Measurements from ENCODE around the gene SURF4. TPM values are rescaled to one million over a fixed set of nuclear protein-coding genes. Genes with fewer than 3 reads are reported as not detected.

Gene SURF4
- 10 to 100 TPM; 90.7 to 94.6 TPM for total RNA-seq
- polyA plus RNA-seq (2013, experiment 1 of 2), result 79.1 TPM
- 81.0 TPM for polyA plus RNA-seq (2013, experiment 2 of 2)
- 113 to 614 (median 210) reads per million in 172 experiments for total RNA-seq

- ChIA-PET CTCF (interaction anchor here (0.6 to 2.5 kb wide), 2 partner anchors 14 to 20 kb away, joined by 3 to 7 read pairs; partner anchors contain the start of genes SURF1 and SURF2), POLR2A (interaction anchor here (0.9 to 8.7 kb wide), 7 partner anchors 11 to 84 kb away, joined by 3 to 109 read pairs (median 16); partner anchors contain the start of genes CACFD1, MED22, REXO4 and RPL7A)
- peak within 1 kb of the TSS; percentile 73 for H3K4me3 ChIP-seq (ENCODE audit: low read length)
- Mint-ChIP-seq H3K4me1 (ENCODE audit: low read depth) (peaks cover 40% of the 10 kb centered on the region), H3K27me3 (no peaks in the 10 kb centered on the region), H3K27ac (peak within 1 kb of the TSS; percentile 98), H3K9me3 (no peaks in the 10 kb centered on the region), H3K36me3 (ENCODE audit: low read depth) (peaks cover 19% of the 10 kb centered on the region), H3K4me3 (peak within 1 kb of the TSS; percentile 96)
- H3K27me3 ChIP-seq (ENCODE audit: control insufficient read depth in 1 of 2, insufficient read depth in 2 of 2, low read length in 2 of 2), result no peaks in the 10 kb centered on the region
- H3K36me3 ChIP-seq (ENCODE audit: insufficient read depth, low read length), result peaks cover 12% of the 10 kb centered on the region
- intact Hi-C loops (cut with DNase I, micrococcal nuclease), result loop anchor here in 1 of 2 experiments (1.0 to 5.0 kb wide), 4 partner anchors 20 to 86 kb away; partner anchors contain the start of genes REXO4, SURF1, SURF2 and SURF6
- ATAC-seq (ENCODE audit: poor library complexity) (peak; percentile 74), DNase-seq (peak; percentile 84 to 97 (median 94))
- peaks cover 53% of the 10 kb centered on the region for H3K4me1 ChIP-seq (ENCODE audit: insufficient read depth, low read length)
- H3K27ac ChIP-seq (ENCODE audit: low read depth in 1 of 2, low read length in 2 of 2), result peak within 1 kb of the TSS; percentile 81 to 84
- no peaks in the 10 kb centered on the region for H3K9me3 ChIP-seq (ENCODE audit: control insufficient read depth in 1 of 2, insufficient read depth in 1 of 2, low read length in 2 of 2)
- no peak for TF ChIP-seq CTCF (IDR thresholded peaks at IDR 0.05)
These were observed at the start of gene SURF4, which contains the start of gene STKLD1 for GRCh38 chr9:133375724-133376654. SURF4 (minus strand) TSS chr9:133376060; CDS start chr9:133375969, 91 bp downstream. STKLD1 (plus strand) TSS chr9:133376366; CDS start chr9:133376474, 108 bp downstream.

GRCh38 chr9:133425049-133425632, 49.3 kb upstream of the SURF4 start:
- H3K4me3 ChIP-seq (ENCODE audit: low read length), result no peak overlapping the region
- H3K9me3 Mint-ChIP-seq, result no peaks in the 10 kb centered on the region
- ATAC-seq (ENCODE audit: poor library complexity) (no peak), DNase-seq (no peak)
- no peaks in the 10 kb centered on the region for H3K36me3 Mint-ChIP-seq (ENCODE audit: low read depth)
- peaks cover 29% of the 10 kb centered on the region for H3K27me3 Mint-ChIP-seq
- intact Hi-C loops (cut with DNase I, micrococcal nuclease), result no loop called here
- H3K27ac Mint-ChIP-seq, result no peak overlapping the region
- no peak overlapping the region for H3K27ac ChIP-seq (ENCODE audit: low read depth in 1 of 2, low read length in 2 of 2)
- no peak overlapping the region for H3K4me3 Mint-ChIP-seq
- H3K36me3 ChIP-seq (ENCODE audit: insufficient read depth, low read length), result no peaks in the 10 kb centered on the region
- ChIA-PET CTCF (interaction anchor here (0.6 kb wide), 1 partner anchor 12 kb away, joined by 4 read pairs; no protein-coding TSS in a partner anchor), POLR2A (no interaction called here)
- H3K27me3 ChIP-seq (ENCODE audit: control insufficient read depth in 1 of 2, insufficient read depth in 2 of 2, low read length in 2 of 2), result peaks cover 22 to 27% of the 10 kb centered on the region in 2 experiments
- no peak for TF ChIP-seq CTCF (IDR thresholded peaks at IDR 0.05)
- H3K4me1 ChIP-seq (ENCODE audit: insufficient read depth, low read length), result peaks cover 5% of the 10 kb centered on the region
- H3K4me1 Mint-ChIP-seq (ENCODE audit: low read depth), result peaks cover 12% of the 10 kb centered on the region
- peaks cover 0 to 15% of the 10 kb centered on the region in 2 experiments for H3K9me3 ChIP-seq (ENCODE audit: control insufficient read depth in 1 of 2, insufficient read depth in 1 of 2, low read length in 2 of 2)

- H3K27ac ChIP-seq (ENCODE audit: low read depth in 1 of 2, low read length in 2 of 2), result no peak overlapping the region
- peaks cover 12% of the 10 kb centered on the region for H3K4me1 Mint-ChIP-seq (ENCODE audit: low read depth)
These were observed 48.3 kb upstream of the SURF4 start for GRCh38 chr9:133424187-133424586.

More at GRCh38 chr9:133424187-133424586, 48.3 kb upstream of the SURF4 start:
- Mint-ChIP-seq H3K9me3 (no peaks in the 10 kb centered on the region), H3K4me3 (no peak overlapping the region), H3K27ac (no peak overlapping the region), H3K36me3 (ENCODE audit: low read depth) (no peaks in the 10 kb centered on the region), H3K27me3 (peaks cover 27% of the 10 kb centered on the region)
- H3K36me3 ChIP-seq (ENCODE audit: insufficient read depth, low read length), result no peaks in the 10 kb centered on the region
- intact Hi-C loops (cut with DNase I, micrococcal nuclease), result no loop called here
- ChIA-PET POLR2A (no interaction called here), CTCF (no interaction called here)
- H3K4me1 ChIP-seq (ENCODE audit: insufficient read depth, low read length), result peaks cover 5% of the 10 kb centered on the region
- DNase-seq (no peak), ATAC-seq (ENCODE audit: poor library complexity) (no peak)
- peaks cover 19 to 24% of the 10 kb centered on the region in 2 experiments for H3K27me3 ChIP-seq (ENCODE audit: control insufficient read depth in 1 of 2, insufficient read depth in 2 of 2, low read length in 2 of 2)
- H3K4me3 ChIP-seq (ENCODE audit: low read length), result no peak overlapping the region
- peaks cover 0 to 15% of the 10 kb centered on the region in 2 experiments for H3K9me3 ChIP-seq (ENCODE audit: control insufficient read depth in 1 of 2, insufficient read depth in 1 of 2, low read length in 2 of 2)
- TF ChIP-seq CTCF (IDR thresholded peaks at IDR 0.05), result no peak
